NOMO-1 (cell line): ENCODE results near the gene ZNF79.

ENCODE experiments used
- DNase-seq, 2 experiments: peaks; one replicate each; lab custom pipeline; 2025; ENCODE audit not compliant: unreplicated experiment in 2 of 2; lab: John Stamatoyannopoulos, UW

The ZNF79 gene

GRCh38 chr9:127492616-127493015 lies 68.4 kb downstream of the ZNF79 start:
- no peak for DNase-seq

GRCh38 chr9:127493592-127494303 lies 69.6 kb downstream of the ZNF79 start:
- DNase-seq, result no peak

GRCh38 chr9:127494304-127494702 lies 70.1 kb downstream of the ZNF79 start:
- no peak for DNase-seq
